K562 (cell line): ENCODE results near the gene B4GALT1. TPM values are rescaled to one million over a fixed set of nuclear protein-coding genes. Genes with fewer than 3 reads are reported as not detected.

ENCODE experiments used
- C11orf30 ChIP-seq: fragments of 450-650 bp; IDR thresholded peaks from 2 replicates; pipeline ENCODE4 v1.6.1; 2016; ENCODE audit warnings: low read depth, mild to moderate bottlenecking
- DEAF1 ChIP-seq: fragments of 450-650 bp; formaldehyde crosslinking; IDR thresholded peaks from 2 replicates; pipeline ENCODE4 v1.4.0; 2020; ENCODE audit warnings: mild to moderate bottlenecking, moderate library complexity
- ETV1 ChIP-seq: fragments of 450-650 bp; conservative IDR thresholded peaks from 2 replicates; pipeline ENCODE4 v1.6.1; 2016; ENCODE audit warnings: missing genetic modification characterization, control low read depth, low read depth, missing compliant biosample characterization
- FOSL1 ChIP-seq: fragments of 200-800 bp; sonication (Bioruptor generic); conservative IDR thresholded peaks from 2 replicates; pipeline ENCODE4 v1.6.1; 2016; ENCODE audit warnings: missing genetic modification characterization, missing compliant biosample characterization
- KLF16 ChIP-seq: IDR thresholded peaks from 2 replicates; pipeline ENCODE4 v1.6.1; 2016; ENCODE audit warnings: antibody characterized with exemption
- MAFF ChIP-seq: IDR thresholded peaks from 2 replicates; pipeline ENCODE4 v1.6.1; 2012; ENCODE audit warnings: low read length, improper control_type of control experiment
- MAZ ChIP-seq, 2 experiments: fragments of 450-650 bp in 1 of 2; sonication (generic) in 1 of 2; formaldehyde crosslinking; IDR thresholded peaks in 1 of 2; conservative IDR thresholded peaks in 1 of 2; 2 replicates each; pipeline versions ENCODE4 v1.4.0 to v1.5.0; 2020; ENCODE audit warnings: mild to moderate bottlenecking in 1 of 2, missing genetic modification reagents in 1 of 2
- NFXL1 ChIP-seq: fragments of 450-650 bp; formaldehyde crosslinking; IDR thresholded peaks from 2 replicates; pipeline ENCODE4 v1.4.0; 2021; ENCODE audit warnings: mild to moderate bottlenecking
- NUFIP1 ChIP-seq: fragments of 450-650 bp; IDR thresholded peaks from 2 replicates; pipeline ENCODE4 v1.6.1; 2018; ENCODE audit not compliant: partially characterized antibody
- POLR2A ChIP-seq: fragments of 450-650 bp; conservative IDR thresholded peaks from 2 replicates; pipeline ENCODE4 v1.6.1; 2016
- POLR2AphosphoS5 ChIP-seq: IDR thresholded peaks from 2 replicates; pipeline ENCODE4 v1.6.1; 2011; ENCODE audit warnings: mild to moderate bottlenecking, low read depth, low read length, moderate library complexity; ENCODE audit not compliant: control insufficient read depth, insufficient read depth
- RCOR1 ChIP-seq, 2 experiments: IDR thresholded peaks; 2 replicates each; pipeline ENCODE4 v1.6.1; 2012; ENCODE audit warnings: low read depth in 2 of 2, low read length in 2 of 2, borderline replicate concordance in 1 of 2, improper control_type of control experiment in 1 of 2
- TAF9B ChIP-seq: fragments of 450-650 bp; IDR thresholded peaks from 2 replicates; pipeline ENCODE4 v1.6.1; 2018; ENCODE audit warnings: mild to moderate bottlenecking; ENCODE audit not compliant: partially characterized antibody
- TCF3 ChIP-seq: sonication (generic); formaldehyde crosslinking; IDR thresholded peaks from 2 replicates; pipeline ENCODE4 v1.4.0; 2020; ENCODE audit warnings: mild to moderate bottlenecking, missing genetic modification reagents
- ZNF316 ChIP-seq: fragments of 450-650 bp; IDR thresholded peaks from 2 replicates; pipeline ENCODE4 v1.6.1; 2016
- polyA plus RNA-seq, 8 experiments: library from polyadenylated mRNA; depleted of rRNA in 4 of 8; stranded (reverse) in 5 of 8; unstranded in 3 of 8; fragments of >200 nt; fragmentation: Nextera tagmentation in 2 of 8; fragmentation: Illumina TruSeq in 1 of 8; extraction: Ambion mirVana in 2 of 8; extraction: Trizol in 1 of 8; gene quantifications; 2 replicates each; pipeline versions ENCODE4 v1.2.1 to v1.2.3, GENCODE V29; 2011 to 2014; ENCODE audit warnings: inconsistent platforms in 1 of 8, missing spikeins in 1 of 8
- total RNA-seq, 7 experiments: library from RNA; depleted of rRNA in 6 of 7; stranded (reverse); fragments of >200 nt in 6 of 7; fragmentation: Illumina TruSeq in 2 of 7; extraction: Trizol in 2 of 7; gene quantifications; 2 replicates each; pipeline versions ENCODE4 v1.2.1 to v1.2.3, GENCODE V29; 2011 to 2021; ENCODE audit warnings: low replicate concordance in 1 of 7
- TF ChIP-seq, protein P1 (sequence below): sonication (generic); formaldehyde crosslinking; IDR thresholded peaks from 2 replicates; pipeline ENCODE4 v1.8.0; 2022; ENCODE audit warnings: mild to moderate bottlenecking, low read depth, missing genetic modification reagents
- TF ChIP-seq, protein P2 (sequence below): sonication (generic); formaldehyde crosslinking; IDR thresholded peaks from 2 replicates; pipeline ENCODE4 v1.8.0; 2023; ENCODE audit warnings: mild to moderate bottlenecking, missing genetic modification reagents

B4GALT1 gene
- total and polyA plus RNA-seq, 9 of the 15 experiments (the other 6 are each of a cell fraction or from before 2014, with no cell fraction given): 4.1 to 26.8 (median 7.1) TPM

GRCh38 chr9:33165263-33166151 lies 1.6 kb downstream of the B4GALT1 start (continued):
- peak in 1 of 2 experiments; percentile 45; a peak in 1 of 4 replicates for TF ChIP-seq RCOR1 (IDR thresholded peaks at IDR 0.05; ENCODE audit: borderline replicate concordance in 1 of 2, low read depth in 2 of 2, low read length in 2 of 2)
- peak; percentile 71 for TF ChIP-seq C11orf30
- TF ChIP-seq, protein P1, sequence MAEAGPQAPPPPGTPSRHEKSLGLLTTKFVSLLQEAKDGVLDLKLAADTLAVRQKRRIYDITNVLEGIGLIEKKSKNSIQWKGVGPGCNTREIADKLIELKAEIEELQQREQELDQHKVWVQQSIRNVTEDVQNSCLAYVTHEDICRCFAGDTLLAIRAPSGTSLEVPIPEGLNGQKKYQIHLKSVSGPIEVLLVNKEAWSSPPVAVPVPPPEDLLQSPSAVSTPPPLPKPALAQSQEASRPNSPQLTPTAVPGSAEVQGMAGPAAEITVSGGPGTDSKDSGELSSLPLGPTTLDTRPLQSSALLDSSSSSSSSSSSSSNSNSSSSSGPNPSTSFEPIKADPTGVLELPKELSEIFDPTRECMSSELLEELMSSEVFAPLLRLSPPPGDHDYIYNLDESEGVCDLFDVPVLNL (CRISPR knock-in tag): no peak
- TF ChIP-seq TAF9B: peak; percentile 50
- no peak for TF ChIP-seq NFXL1 (CRISPR knock-in tag)
- peak; percentile 59 for TF ChIP-seq ZNF316
- TF ChIP-seq, protein P2, sequence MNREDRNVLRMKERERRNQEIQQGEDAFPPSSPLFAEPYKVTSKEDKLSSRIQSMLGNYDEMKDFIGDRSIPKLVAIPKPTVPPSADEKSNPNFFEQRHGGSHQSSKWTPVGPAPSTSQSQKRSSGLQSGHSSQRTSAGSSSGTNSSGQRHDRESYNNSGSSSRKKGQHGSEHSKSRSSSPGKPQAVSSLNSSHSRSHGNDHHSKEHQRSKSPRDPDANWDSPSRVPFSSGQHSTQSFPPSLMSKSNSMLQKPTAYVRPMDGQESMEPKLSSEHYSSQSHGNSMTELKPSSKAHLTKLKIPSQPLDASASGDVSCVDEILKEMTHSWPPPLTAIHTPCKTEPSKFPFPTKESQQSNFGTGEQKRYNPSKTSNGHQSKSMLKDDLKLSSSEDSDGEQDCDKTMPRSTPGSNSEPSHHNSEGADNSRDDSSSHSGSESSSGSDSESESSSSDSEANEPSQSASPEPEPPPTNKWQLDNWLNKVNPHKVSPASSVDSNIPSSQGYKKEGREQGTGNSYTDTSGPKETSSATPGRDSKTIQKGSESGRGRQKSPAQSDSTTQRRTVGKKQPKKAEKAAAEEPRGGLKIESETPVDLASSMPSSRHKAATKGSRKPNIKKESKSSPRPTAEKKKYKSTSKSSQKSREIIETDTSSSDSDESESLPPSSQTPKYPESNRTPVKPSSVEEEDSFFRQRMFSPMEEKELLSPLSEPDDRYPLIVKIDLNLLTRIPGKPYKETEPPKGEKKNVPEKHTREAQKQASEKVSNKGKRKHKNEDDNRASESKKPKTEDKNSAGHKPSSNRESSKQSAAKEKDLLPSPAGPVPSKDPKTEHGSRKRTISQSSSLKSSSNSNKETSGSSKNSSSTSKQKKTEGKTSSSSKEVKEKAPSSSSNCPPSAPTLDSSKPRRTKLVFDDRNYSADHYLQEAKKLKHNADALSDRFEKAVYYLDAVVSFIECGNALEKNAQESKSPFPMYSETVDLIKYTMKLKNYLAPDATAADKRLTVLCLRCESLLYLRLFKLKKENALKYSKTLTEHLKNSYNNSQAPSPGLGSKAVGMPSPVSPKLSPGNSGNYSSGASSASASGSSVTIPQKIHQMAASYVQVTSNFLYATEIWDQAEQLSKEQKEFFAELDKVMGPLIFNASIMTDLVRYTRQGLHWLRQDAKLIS (CRISPR knock-in tag): 0 out of 2 replicates have a peak, but pooled peaks have one; percentile 38
- TF ChIP-seq ETV1 (tag): peak; percentile 54; the same call in 1 of the 2 replicates
- no peak for TF ChIP-seq NUFIP1
- peak; percentile 69 for TF ChIP-seq POLR2A
- peak; percentile 23; the same call in 1 of the 2 replicates for TF ChIP-seq FOSL1 (tag)
- TF ChIP-seq TCF3 (CRISPR knock-in tag): peak; percentile 41; the same call in 1 of the 2 replicates
- TF ChIP-seq DEAF1 (CRISPR knock-in tag): no peak
- no peak for TF ChIP-seq KLF16
- TF ChIP-seq POLR2AphosphoS5: 0 out of 2 replicates have a peak, but pooled peaks have one; percentile 42
- no peak for TF ChIP-seq MAZ (CRISPR knock-in tag; conservative IDR thresholded peaks at IDR 0.05 in 1 of 2, IDR thresholded peaks at IDR 0.05 in 1 of 2)
- TF ChIP-seq MAFF: peak; percentile 13; the same call in 1 of the 2 replicates
